Lower leg skin (tissue), 3 donors: ENCODE results near the gene PPFIBP2.

Experiments
- POLR2A ChIP-seq, 2 donors: fragments of 450-650 bp; IDR thresholded peaks; one replicate each; pipeline ENCODE4 v1.6.1; 2016 to 2017; ENCODE audit warnings: antibody characterized with exemption in 2 of 2, mild to moderate bottlenecking in 1 of 2, moderate library complexity in 1 of 2
- TF ChIP-seq, protein P1 (sequence below), 3 donors: fragments of 450-650 bp; IDR thresholded peaks; one replicate each; pipeline ENCODE4 v1.5.1; 2016; ENCODE audit warnings: antibody characterized with exemption in 3 of 3, mild to moderate bottlenecking in 3 of 3, moderate library complexity in 2 of 3

DNA sequence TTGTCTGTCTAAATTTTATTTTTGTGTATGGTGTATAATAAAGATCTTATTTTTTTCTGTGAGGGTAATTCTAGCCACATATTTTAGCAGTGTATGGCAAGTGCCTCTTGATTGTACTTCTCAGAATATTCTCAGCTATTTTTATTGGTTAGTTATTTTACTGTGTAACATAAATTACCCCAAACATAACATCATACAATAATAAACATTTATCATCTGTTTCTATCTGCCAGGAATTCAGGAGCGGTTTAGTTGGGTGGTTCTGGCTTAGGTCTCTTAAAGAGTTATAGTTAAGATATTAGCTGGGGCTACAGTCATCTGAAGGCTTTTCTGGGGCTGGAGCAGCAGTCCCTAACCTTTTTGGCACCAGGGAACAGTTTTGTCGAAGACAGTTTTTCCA, 47.8 kb downstream of the PPFIBP2 start:
- TF ChIP-seq POLR2A (IDR thresholded peaks at IDR 0.05) = no peak
- TF ChIP-seq, protein P1, sequence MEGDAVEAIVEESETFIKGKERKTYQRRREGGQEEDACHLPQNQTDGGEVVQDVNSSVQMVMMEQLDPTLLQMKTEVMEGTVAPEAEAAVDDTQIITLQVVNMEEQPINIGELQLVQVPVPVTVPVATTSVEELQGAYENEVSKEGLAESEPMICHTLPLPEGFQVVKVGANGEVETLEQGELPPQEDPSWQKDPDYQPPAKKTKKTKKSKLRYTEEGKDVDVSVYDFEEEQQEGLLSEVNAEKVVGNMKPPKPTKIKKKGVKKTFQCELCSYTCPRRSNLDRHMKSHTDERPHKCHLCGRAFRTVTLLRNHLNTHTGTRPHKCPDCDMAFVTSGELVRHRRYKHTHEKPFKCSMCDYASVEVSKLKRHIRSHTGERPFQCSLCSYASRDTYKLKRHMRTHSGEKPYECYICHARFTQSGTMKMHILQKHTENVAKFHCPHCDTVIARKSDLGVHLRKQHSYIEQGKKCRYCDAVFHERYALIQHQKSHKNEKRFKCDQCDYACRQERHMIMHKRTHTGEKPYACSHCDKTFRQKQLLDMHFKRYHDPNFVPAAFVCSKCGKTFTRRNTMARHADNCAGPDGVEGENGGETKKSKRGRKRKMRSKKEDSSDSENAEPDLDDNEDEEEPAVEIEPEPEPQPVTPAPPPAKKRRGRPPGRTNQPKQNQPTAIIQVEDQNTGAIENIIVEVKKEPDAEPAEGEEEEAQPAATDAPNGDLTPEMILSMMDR (IDR thresholded peaks at IDR 0.05) = no peak
